ENCODE data around the gene FATE1.

DNA sequence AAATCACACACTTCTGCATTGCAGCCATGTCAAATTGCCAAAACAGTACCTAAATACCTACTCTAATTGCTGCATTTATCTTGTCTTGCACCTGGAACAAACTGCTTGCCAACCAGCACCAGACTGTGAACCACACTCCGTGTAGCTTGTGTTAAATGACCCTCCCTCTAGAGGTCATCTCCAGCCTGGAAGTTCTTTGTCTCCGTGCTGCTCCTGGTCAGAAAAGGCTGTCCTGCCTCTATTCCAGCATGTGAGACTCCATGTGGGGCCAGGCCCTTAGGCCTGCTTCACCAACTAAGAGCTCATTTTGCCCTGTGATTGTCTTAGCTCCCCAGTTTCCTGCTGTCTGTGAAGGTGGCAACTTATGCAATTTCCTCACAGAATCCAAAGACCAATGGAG lies 47.0 kb downstream of the FATE1 start:
- TF ChIP-seq, protein P1, sequence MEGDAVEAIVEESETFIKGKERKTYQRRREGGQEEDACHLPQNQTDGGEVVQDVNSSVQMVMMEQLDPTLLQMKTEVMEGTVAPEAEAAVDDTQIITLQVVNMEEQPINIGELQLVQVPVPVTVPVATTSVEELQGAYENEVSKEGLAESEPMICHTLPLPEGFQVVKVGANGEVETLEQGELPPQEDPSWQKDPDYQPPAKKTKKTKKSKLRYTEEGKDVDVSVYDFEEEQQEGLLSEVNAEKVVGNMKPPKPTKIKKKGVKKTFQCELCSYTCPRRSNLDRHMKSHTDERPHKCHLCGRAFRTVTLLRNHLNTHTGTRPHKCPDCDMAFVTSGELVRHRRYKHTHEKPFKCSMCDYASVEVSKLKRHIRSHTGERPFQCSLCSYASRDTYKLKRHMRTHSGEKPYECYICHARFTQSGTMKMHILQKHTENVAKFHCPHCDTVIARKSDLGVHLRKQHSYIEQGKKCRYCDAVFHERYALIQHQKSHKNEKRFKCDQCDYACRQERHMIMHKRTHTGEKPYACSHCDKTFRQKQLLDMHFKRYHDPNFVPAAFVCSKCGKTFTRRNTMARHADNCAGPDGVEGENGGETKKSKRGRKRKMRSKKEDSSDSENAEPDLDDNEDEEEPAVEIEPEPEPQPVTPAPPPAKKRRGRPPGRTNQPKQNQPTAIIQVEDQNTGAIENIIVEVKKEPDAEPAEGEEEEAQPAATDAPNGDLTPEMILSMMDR (conservative IDR thresholded peaks at IDR 0.05; ENCODE audit: low read length): no peak
- TF ChIP-seq EZH2phosphoT487 (IDR thresholded peaks at IDR 0.05; ENCODE audit: borderline replicate concordance): no peak

All from Loucy (cell line).